Testis (tissue), 3 donors: ENCODE data around the gene DLK2. TPM values are rescaled to one million over a fixed set of nuclear protein-coding genes. Genes with fewer than 3 reads are reported as not detected.
"Not testable (repeated sequence)": the region's sequence is repeated elsewhere in the genome, so short reads cannot be mapped to it uniquely, and the experiment has no call there.

Experiments
- DNase-seq: peaks from one replicate; pipeline ENCODE4 v3.0.0-alpha.2; 2019
- H3K27ac ChIP-seq, 2 donors: fragments of 200-600 bp; sonication (generic); one replicate each; pipeline ENCODE4 v1.5.1; 2019
- H3K27me3 ChIP-seq: fragments of 200-600 bp; sonication (generic); one replicate; pipeline ENCODE4 v1.5.1; 2019
- H3K36me3 ChIP-seq: fragments of 200-600 bp; sonication (generic); one replicate; pipeline ENCODE4 v1.5.1; 2017; ENCODE audit warnings: low read depth; ENCODE audit errors: missing control alignments
- H3K4me1 ChIP-seq: fragments of 200-600 bp; sonication (generic); one replicate; pipeline ENCODE4 v1.5.1; 2019
- H3K4me3 ChIP-seq, 2 donors: fragments of 200-600 bp; sonication (generic); one replicate each; pipeline ENCODE4 v1.5.1; 2017 to 2019
- H3K9me3 ChIP-seq: fragments of 200-600 bp; sonication (generic); one replicate; pipeline ENCODE4 v1.5.1; 2017
- CTCF ChIP-seq, 3 experiments: fragments of 450-650 bp in 2 of 3; fragments of 200-600 bp in 1 of 3; sonication (generic) in 1 of 3; IDR thresholded peaks; one replicate each; pipeline ENCODE4 v1.5.1; 2016 to 2019; ENCODE audit warnings: antibody characterized with exemption in 3 of 3, mild to moderate bottlenecking in 2 of 3, moderate library complexity in 1 of 3
- POLR2A ChIP-seq: fragments of 450-650 bp; IDR thresholded peaks from one replicate; pipeline ENCODE4 v1.6.1; 2017; ENCODE audit warnings: antibody characterized with exemption, mild to moderate bottlenecking, moderate library complexity
- WGBS, 2 donors: methylation state at CpG; one replicate each; pipeline ENCODE4 v1.1.5; 2018; 5-methylcytosine and 5-hydroxymethylcytosine counted together
- intact Hi-C: fragments of 100-400 bp; cut with DNase I; formaldehyde crosslinking; loops from one replicate; pipeline ENCODE4 v1.15.1; 2023; ENCODE audit warnings: low total_unique reads
- polyA plus RNA-seq: library from polyadenylated mRNA; stranded (reverse); fragments of 350-450 nt; fragmentation: Illumina TruSeq; extraction: RNeasy Lipid Tissue Mini Kit (QIAGEN cat#74804); gene quantifications from one replicate; pipeline ENCODE4 v1.2.3, GENCODE V29; 2014; ENCODE audit warnings: low read depth, low replicate concordance; ENCODE audit not compliant: insufficient read depth
- total RNA-seq, 2 donors: library from RNA; depleted of rRNA; stranded (reverse); fragments of >200 nt; gene quantifications; one replicate each; pipeline ENCODE4 v1.2.3, GENCODE V29; 2016

DLK2 gene
- total and polyA plus RNA-seq, 3 donors from 2014 or later = 1.3 to 1.9 (median 1.7) TPM

- no peak for TF ChIP-seq CTCF (IDR thresholded peaks at IDR 0.05)
- TF ChIP-seq POLR2A = no peak
- intact Hi-C loops = no loop called here
- no peaks in the 10 kb centered on the region for H3K4me1 ChIP-seq
- H3K27ac ChIP-seq = no peak overlapping the region
- no peak overlapping the region for H3K4me3 ChIP-seq
- H3K36me3 ChIP-seq = no peaks in the 10 kb centered on the region
- H3K27me3 ChIP-seq = no peaks in the 10 kb centered on the region
- no peaks in the 10 kb centered on the region for H3K9me3 ChIP-seq
- no peak for DNase-seq
- 92 to 95% methylated on average over 7 of the region's 7 CpGs for WGBS, 2 donors
Measured at GRCh38 chr6:43469947-43470346, 14.6 kb upstream of the DLK2 start.

- Histone ChIP-seq H3K27me3 (no peaks in the 10 kb centered on the region), H3K4me1 (no peaks in the 10 kb centered on the region), H3K27ac (no peak overlapping the region), H3K4me3 (no peak overlapping the region), H3K36me3 (no peaks in the 10 kb centered on the region), H3K9me3 (no peaks in the 10 kb centered on the region)
- no peak for DNase-seq
- intact Hi-C loops = no loop called here
- TF ChIP-seq POLR2A = no peak
- TF ChIP-seq CTCF (IDR thresholded peaks at IDR 0.05) = no peak
- WGBS, 2 donors = 72 to 77% methylated on average over 12 to 13 of the region's 13 CpGs
Measured at GRCh38 chr6:43468748-43469681, 13.7 kb upstream of the DLK2 start.

- TF ChIP-seq CTCF (IDR thresholded peaks at IDR 0.05) (no peak), POLR2A (no peak)
- intact Hi-C loops = no loop called here
- no peaks in the 10 kb centered on the region for H3K9me3 ChIP-seq
- no peak overlapping the region for H3K27ac ChIP-seq
- no peaks in the 10 kb centered on the region for H3K4me1 ChIP-seq
- no peaks in the 10 kb centered on the region for H3K27me3 ChIP-seq
- 84 to 86% methylated on average over 4 of the region's 4 CpGs for WGBS, 2 donors
- no peak overlapping the region for H3K4me3 ChIP-seq
- no peaks in the 10 kb centered on the region for H3K36me3 ChIP-seq
- DNase-seq = no peak
Measured at GRCh38 chr6:43468240-43468639, 12.9 kb upstream of the DLK2 start.

GRCh38 chr6:43467752-43468151 is 12.4 kb upstream of the DLK2 start:
- Histone ChIP-seq H3K27ac (no peak overlapping the region), H3K4me1 (no peaks in the 10 kb centered on the region), H3K4me3 (no peak overlapping the region), H3K36me3 (no peaks in the 10 kb centered on the region), H3K9me3 (no peaks in the 10 kb centered on the region), H3K27me3 (no peaks in the 10 kb centered on the region)
- TF ChIP-seq POLR2A = no peak
- TF ChIP-seq CTCF (IDR thresholded peaks at IDR 0.05) = no peak
- intact Hi-C loops = no loop called here
- 85 to 93% methylated on average over 4 of the region's 4 CpGs for WGBS, 2 donors
- DNase-seq = no peak

GRCh38 chr6:43467265-43467664 is 11.9 kb upstream of the DLK2 start:
- H3K4me3 ChIP-seq, H3K4me1 ChIP-seq, intact Hi-C loops, H3K9me3 ChIP-seq, H3K36me3 ChIP-seq, H3K27ac ChIP-seq, DNase-seq, H3K27me3 ChIP-seq: not testable (repeated sequence)
- 66 to 67% methylated on average over 5 of the region's 5 CpGs for WGBS, 2 donors
